ENCODE results near the gene GTPBP3. TPM values are rescaled to one million over a fixed set of nuclear protein-coding genes. Genes with fewer than 3 reads are reported as not detected.
A peak's percentile ranks its signal among the peaks of the same experiment; 100 is the strongest.
"Not testable (repeated sequence)": the region's sequence is repeated elsewhere in the genome, so short reads cannot be mapped to it uniquely, and the experiment has no call there.

Gene GTPBP3
- 10 to 100 TPM in 1 of 2 donors, 1 to 10 TPM in 1; 6.0 to 16.8 TPM for total RNA-seq

GRCh38 chr19:17336872-17337674, at the start of gene GTPBP3:
TSS of gene GTPBP3 (plus strand) at chr19:17337553. CDS start at chr19:17337612, 59 bp downstream.
- Histone ChIP-seq H3K36me3 (no peaks in the 10 kb centered on the region), H3K27ac (peak within 1 kb of the TSS; percentile 92 to 93), H3K9me3 (no peaks in the 10 kb centered on the region), H3K4me1 (peaks cover 0 to 41% of the 10 kb centered on the region in 2 donors), H3K27me3 (no peaks in the 10 kb centered on the region), H3K4me3 (peak within 1 kb of the TSS; percentile 73 to 81)
- TF ChIP-seq CTCF (IDR thresholded peaks at IDR 0.05): no peak
- DNase-seq (ENCODE audit: low spot score): peak; percentile 99

GRCh38 chr19:17289489-17289888, 47.9 kb upstream of the GTPBP3 start:
- no peak for DNase-seq (ENCODE audit: low spot score)
- Histone ChIP-seq H3K9me3 (no peaks in the 10 kb centered on the region), H3K4me3 (peak overlapping the region in 1 of 2 donors; percentile 25), H3K27ac (no peak overlapping the region), H3K36me3 (no peaks in the 10 kb centered on the region), H3K4me1 (peaks cover 0 to 17% of the 10 kb centered on the region in 2 donors), H3K27me3 (no peaks in the 10 kb centered on the region)
- TF ChIP-seq CTCF (IDR thresholded peaks at IDR 0.05): peak in 1 of 2 donors; percentile 26

- TF ChIP-seq CTCF (IDR thresholded peaks at IDR 0.05): peak; percentile 50 to 73
- H3K36me3 ChIP-seq: no peaks in the 10 kb centered on the region
- peak overlapping the region; percentile 50 to 53 for H3K27ac ChIP-seq
- H3K4me3 ChIP-seq: peak overlapping the region; percentile 20 to 56
- H3K27me3 ChIP-seq: no peaks in the 10 kb centered on the region
- peaks cover 0 to 17% of the 10 kb centered on the region in 2 donors for H3K4me1 ChIP-seq
- no peaks in the 10 kb centered on the region for H3K9me3 ChIP-seq
- DNase-seq (ENCODE audit: low spot score): peak; percentile 82
Measured at GRCh38 chr19:17292301-17293074, 44.9 kb upstream of the GTPBP3 start.

GRCh38 chr19:17293605-17294004, 43.7 kb upstream of the GTPBP3 start:
- Histone ChIP-seq H3K4me1 (peaks cover 0 to 17% of the 10 kb centered on the region in 2 donors), H3K27ac (no peak overlapping the region), H3K9me3 (no peaks in the 10 kb centered on the region), H3K4me3 (no peak overlapping the region), H3K36me3 (peaks cover 6% of the 10 kb centered on the region), H3K27me3 (no peaks in the 10 kb centered on the region)
- no peak for TF ChIP-seq CTCF (IDR thresholded peaks at IDR 0.05)
- DNase-seq (ENCODE audit: low spot score): no peak

- no peak for DNase-seq (ENCODE audit: low spot score)
- no peak overlapping the region for H3K4me3 ChIP-seq
- no peaks in the 10 kb centered on the region for H3K27me3 ChIP-seq
- peaks cover 0 to 17% of the 10 kb centered on the region in 2 donors for H3K4me1 ChIP-seq
- peaks cover 6% of the 10 kb centered on the region for H3K36me3 ChIP-seq
- TF ChIP-seq CTCF (IDR thresholded peaks at IDR 0.05): no peak
- no peak overlapping the region for H3K27ac ChIP-seq
- H3K9me3 ChIP-seq: no peaks in the 10 kb centered on the region
Measured at GRCh38 chr19:17294051-17294891, 43.1 kb upstream of the GTPBP3 start.

GRCh38 chr19:17295551-17295950, 41.8 kb upstream of the GTPBP3 start:
- H3K9me3 ChIP-seq; H3K27ac ChIP-seq; DNase-seq (ENCODE audit: low spot score); H3K27me3 ChIP-seq; H3K4me1 ChIP-seq; H3K4me3 ChIP-seq; H3K36me3 ChIP-seq: not testable (repeated sequence)
